ENCODE measurements around the gene RHOXF2B.
"Not testable (repeated sequence)": the region's sequence is repeated elsewhere in the genome, so short reads cannot be mapped to it uniquely, and the experiment has no call there.

The RHOXF2B gene

GRCh38 chrX:120077590-120077989 is at the start of gene RHOXF2B:
Gene RHOXF2B (minus strand): TSS chrX:120077690. CDS start chrX:120077552, 138 bp downstream.
- not testable (repeated sequence) for DNase-seq (ENCODE audit: low read depth, low spot score)

- DNase-seq (ENCODE audit: low read depth, low spot score): no peak
Observed at GRCh38 chrX:120125444-120125843, 48.0 kb upstream of the RHOXF2B start.

DNA sequence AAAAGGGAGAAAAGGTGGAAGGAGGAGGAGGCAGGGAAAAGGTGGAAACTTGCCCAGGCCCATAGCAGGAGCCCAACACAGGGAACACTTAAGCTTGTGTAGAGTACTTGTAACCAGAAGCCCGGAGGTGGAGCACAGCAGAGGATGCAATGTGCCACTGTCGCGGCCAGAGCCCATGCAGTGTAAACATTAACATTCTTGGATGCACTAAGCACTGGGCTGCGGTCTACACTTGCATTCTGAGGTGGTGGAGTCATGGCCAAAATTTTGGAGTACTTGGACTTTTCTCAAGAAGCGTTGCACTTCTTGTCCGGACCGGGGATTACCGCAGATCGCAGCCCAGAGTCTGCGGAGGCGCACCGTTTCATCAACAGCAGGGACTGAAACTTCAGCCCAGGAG is 42.7 kb upstream of the RHOXF2B start:
- no peak for DNase-seq (ENCODE audit: low read depth, low spot score)

GRCh38 chrX:120115438-120115963 is 38.0 kb upstream of the RHOXF2B start, which contains the start of gene RHOXF1:
Gene RHOXF1 (minus strand): TSS chrX:120115913. CDS start chrX:120115862, 51 bp downstream.
- no peak for DNase-seq (ENCODE audit: low read depth, low spot score)

GRCh38 chrX:120111611-120112010 is 34.1 kb upstream of the RHOXF2B start:
- DNase-seq (ENCODE audit: low read depth, low spot score): no peak

GRCh38 chrX:120109378-120109777 is 31.9 kb upstream of the RHOXF2B start:
- no peak for DNase-seq (ENCODE audit: low read depth, low spot score)

- not testable (repeated sequence) for DNase-seq (ENCODE audit: low read depth, low spot score)
Observed at GRCh38 chrX:120104707-120105106, 27.2 kb upstream of the RHOXF2B start.

DNA sequence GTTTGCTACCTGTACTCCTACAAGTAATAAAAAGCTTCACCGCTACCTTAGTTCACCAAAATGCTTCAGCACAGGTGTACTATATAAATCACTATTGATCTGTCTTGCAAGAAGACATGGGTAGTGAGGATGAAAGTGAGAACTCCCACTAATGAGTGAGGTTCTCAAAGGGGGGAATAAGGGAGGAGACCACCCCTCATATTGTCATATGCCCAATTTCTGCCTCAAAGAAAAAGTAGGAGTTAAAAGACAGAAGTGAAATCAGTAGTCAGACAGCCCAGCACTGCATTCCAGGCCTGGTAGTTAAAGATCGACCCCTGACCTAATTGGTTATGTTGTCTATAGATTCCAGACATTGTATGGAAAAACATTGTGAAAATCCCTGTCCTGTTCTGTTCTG is 23.6 kb upstream of the RHOXF2B start:
- DNase-seq (ENCODE audit: low read depth, low spot score): not testable (repeated sequence)

GRCh38 chrX:120090208-120090607 is 12.7 kb upstream of the RHOXF2B start:
- peak; percentile 2 for DNase-seq (ENCODE audit: low read depth, low spot score)

DNA sequence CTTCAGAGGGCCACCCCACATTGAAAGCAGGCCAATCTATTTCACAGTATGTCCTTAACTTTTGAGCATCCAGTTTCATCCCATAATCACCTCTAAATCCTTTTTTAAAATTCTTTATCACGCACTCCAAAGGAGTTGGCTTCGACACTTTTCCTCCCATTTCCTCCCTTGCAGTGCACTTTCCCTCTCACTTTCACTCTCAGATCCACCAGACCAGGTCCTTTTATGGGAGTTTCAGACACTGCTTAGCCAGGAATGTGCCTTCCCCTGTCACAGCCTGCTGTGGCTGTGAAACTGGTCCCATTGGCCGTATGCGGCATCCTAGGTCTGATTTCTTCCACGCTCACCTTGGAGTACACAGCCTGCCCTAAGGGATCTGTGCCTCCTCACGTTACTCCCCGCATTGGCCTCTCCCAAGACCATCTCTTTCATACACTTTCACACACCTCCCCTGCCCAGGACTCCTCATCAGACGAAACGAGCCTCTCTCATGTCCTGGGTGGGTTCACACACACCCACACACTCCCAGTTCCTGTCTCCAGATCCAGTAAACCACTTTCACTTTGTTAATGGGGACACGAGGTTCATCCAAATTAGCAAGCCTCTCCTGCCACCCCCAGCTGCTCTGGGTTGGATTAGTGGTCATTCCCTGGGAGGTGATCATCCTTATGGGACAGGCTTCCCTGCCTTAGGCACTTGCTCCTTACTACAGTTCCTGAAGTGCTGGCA is 10.0 kb upstream of the RHOXF2B start:
- no peak for DNase-seq (ENCODE audit: low read depth, low spot score)

DNA sequence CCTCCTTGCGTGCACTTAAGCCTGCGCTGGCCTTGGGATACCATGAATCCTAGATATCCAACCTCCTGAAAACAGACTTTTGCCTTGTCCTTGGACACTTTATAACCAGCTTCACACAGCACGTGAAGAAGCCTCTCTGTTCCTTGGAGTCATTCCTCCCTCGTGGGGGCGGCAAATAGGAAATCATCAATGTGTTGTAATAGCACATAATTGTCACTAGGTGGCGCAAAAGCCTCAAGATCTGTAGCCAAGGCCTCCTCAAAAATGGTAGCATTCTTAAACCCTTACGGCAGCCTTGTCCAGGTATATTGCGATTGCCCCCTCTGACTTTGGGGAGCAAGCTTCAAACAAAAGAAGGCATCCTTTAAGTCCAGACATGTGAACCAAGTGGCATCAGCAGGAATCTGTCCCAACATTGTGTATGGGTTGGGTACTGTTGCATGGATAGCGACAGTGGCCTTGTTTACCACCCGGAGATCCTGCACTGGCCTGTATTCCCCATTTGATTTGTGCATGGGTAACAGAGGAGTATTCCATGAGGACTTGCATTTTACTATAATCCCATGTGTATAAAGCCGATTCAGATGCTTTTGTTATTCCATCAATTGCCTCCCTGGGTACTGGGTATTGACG is 8.2 kb upstream of the RHOXF2B start:
- not testable (repeated sequence) for DNase-seq (ENCODE audit: low read depth, low spot score)

DNA sequence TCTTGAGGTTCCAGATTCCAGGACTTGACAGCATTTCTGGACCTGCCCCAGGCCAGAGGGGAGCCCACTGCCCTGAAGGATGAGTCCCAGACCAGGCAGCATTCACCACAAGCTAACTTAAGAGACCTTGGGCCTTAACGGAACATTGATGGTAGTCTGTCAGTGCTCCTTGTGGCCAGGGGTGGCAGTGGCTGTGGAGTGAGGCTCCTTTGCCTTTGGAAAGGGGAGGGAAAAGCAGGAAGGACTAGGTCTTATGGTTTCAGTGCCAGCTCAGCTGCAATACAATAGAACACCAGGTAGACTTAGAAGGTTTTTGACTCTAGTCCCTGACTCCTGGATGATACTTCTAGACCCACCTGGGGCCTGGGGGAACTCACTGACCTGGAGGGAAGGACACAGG is 11.3 kb downstream of the RHOXF2B start:
- DNase-seq (ENCODE audit: low read depth, low spot score): not testable (repeated sequence)

GRCh38 chrX:120042712-120043111 is 34.8 kb downstream of the RHOXF2B start:
- DNase-seq (ENCODE audit: low read depth, low spot score): not testable (repeated sequence)

DNA sequence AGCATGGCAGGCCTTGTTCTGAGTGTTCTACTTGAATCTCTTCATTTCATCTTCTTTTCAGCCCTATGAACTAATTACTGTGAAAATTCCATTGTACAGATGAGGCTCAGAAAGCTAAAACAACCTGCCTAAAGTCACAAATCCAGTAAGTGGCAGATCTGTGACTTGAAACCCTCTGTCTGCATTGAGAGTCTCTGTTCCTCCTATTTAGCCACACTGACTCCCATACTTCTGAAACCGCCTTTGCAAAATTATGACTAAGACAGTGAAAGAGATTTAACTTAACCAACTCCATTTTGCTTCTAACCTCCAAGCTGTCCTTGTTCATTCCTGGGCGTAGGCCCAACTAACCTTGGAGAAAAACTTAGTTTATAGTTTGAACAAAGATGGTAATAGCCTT is 35.2 kb downstream of the RHOXF2B start:
- not testable (repeated sequence) for DNase-seq (ENCODE audit: low read depth, low spot score)

GRCh38 chrX:120040176-120040575 is 37.3 kb downstream of the RHOXF2B start:
- not testable (repeated sequence) for DNase-seq (ENCODE audit: low read depth, low spot score)

GRCh38 chrX:120039087-120039733 is 38.3 kb downstream of the RHOXF2B start:
- DNase-seq (ENCODE audit: low read depth, low spot score): not testable (repeated sequence)

- DNase-seq (ENCODE audit: low read depth, low spot score): no peak
Observed at GRCh38 chrX:120036704-120037103, 40.8 kb downstream of the RHOXF2B start.

GRCh38 chrX:120035522-120036309 is 41.8 kb downstream of the RHOXF2B start:
- DNase-seq (ENCODE audit: low read depth, low spot score): not testable (repeated sequence)

- DNase-seq (ENCODE audit: low read depth, low spot score): no peak
Observed at GRCh38 chrX:120029354-120029753, 48.1 kb downstream of the RHOXF2B start.

- DNase-seq (ENCODE audit: low read depth, low spot score): no peak
Observed at GRCh38 chrX:120023259-120023658, 54.2 kb downstream of the RHOXF2B start.

GRCh38 chrX:120022763-120023162 is 54.7 kb downstream of the RHOXF2B start:
- DNase-seq (ENCODE audit: low read depth, low spot score): no peak

Measured in iPS DF 19.7 (cell line).